ENCODE measurements around the gene PRKCE. TPM values are rescaled to one million over a fixed set of nuclear protein-coding genes. Genes with fewer than 3 reads are reported as not detected.

PRKCE gene
- total and polyA plus RNA-seq, 11 donors, result 4.1 to 22.3 (median 16.2) TPM

DNA sequence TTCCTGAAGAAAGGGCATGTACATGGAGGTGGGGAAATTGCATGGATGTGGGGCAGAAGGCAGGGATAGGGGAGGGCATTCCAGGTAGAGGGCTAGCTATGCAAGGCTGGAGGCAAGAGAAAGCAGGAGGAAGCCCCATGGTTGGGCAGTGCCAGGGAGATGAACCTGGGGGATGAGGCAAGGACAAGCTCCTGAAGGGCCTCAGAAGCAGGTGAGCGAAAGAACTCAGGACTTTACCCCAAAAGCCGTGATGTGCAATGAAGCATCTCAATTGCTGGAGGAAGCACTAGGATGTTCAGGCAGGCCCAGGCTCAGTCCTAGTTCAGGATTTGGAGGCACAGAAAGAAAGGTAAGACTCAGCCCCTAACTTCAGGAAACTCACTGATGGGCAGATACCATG is 528.7 kb downstream of the PRKCE start:
- H3K27ac ChIP-seq, result peak overlapping the region in 5 of 12 donors; percentile 70 to 83 (median 78)
- no peak overlapping the region for H3K4me3 ChIP-seq
- 98 to 100% (median 99%) methylated on average over 2 of the region's 2 CpGs for WGBS, 4 donors
- no peaks in the 10 kb centered on the region for H3K27me3 ChIP-seq
- TF ChIP-seq, protein P1, sequence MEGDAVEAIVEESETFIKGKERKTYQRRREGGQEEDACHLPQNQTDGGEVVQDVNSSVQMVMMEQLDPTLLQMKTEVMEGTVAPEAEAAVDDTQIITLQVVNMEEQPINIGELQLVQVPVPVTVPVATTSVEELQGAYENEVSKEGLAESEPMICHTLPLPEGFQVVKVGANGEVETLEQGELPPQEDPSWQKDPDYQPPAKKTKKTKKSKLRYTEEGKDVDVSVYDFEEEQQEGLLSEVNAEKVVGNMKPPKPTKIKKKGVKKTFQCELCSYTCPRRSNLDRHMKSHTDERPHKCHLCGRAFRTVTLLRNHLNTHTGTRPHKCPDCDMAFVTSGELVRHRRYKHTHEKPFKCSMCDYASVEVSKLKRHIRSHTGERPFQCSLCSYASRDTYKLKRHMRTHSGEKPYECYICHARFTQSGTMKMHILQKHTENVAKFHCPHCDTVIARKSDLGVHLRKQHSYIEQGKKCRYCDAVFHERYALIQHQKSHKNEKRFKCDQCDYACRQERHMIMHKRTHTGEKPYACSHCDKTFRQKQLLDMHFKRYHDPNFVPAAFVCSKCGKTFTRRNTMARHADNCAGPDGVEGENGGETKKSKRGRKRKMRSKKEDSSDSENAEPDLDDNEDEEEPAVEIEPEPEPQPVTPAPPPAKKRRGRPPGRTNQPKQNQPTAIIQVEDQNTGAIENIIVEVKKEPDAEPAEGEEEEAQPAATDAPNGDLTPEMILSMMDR (IDR thresholded peaks at IDR 0.05), result no peak
- TF ChIP-seq POLR2A (IDR thresholded peaks at IDR 0.05), result no peak
- ATAC-seq (no peak), DNase-seq (peak in 1 of 5 donors; percentile 12)
- intact Hi-C loops (cut with DNase I), result loop anchor here in 4 of 10 donors (5.0 to 10.0 kb wide), 5 partner anchors 55 to 115 kb away; partner anchors contain the start of gene EPAS1 (in 1 of the 4)
- H3K36me3 ChIP-seq, result peaks cover 0 to 7% (median 5%) of the 10 kb centered on the region in 9 donors
- peaks cover 0 to 22% (median 13%) of the 10 kb centered on the region in 12 donors for H3K4me1 ChIP-seq
- H3K9me3 ChIP-seq, result no peaks in the 10 kb centered on the region

DNA sequence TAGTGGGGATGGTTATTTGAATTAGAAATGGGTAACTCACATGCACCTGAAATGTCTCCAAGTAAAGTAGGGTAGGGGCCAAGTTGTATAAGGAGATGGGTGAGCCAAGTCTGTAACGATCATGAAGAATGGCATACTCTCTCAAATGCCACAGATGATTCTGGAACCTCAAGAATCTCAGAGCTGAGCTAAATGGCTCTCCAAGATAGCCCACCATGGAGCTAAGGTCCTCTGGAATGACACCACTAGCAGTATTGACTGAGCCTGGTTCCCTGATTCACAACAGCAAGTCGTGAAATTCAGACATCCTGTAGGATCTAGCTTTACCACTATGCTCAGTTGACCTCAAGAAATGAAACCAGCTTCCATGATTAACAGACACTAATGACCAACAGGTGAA is 529.8 kb downstream of the PRKCE start:
- ATAC-seq, result no peak
- no peaks in the 10 kb centered on the region for H3K27me3 ChIP-seq
- H3K9me3 ChIP-seq, result no peaks in the 10 kb centered on the region
- intact Hi-C loops (cut with DNase I), result loop anchor here in 4 of 10 donors (5.0 to 10.0 kb wide), 5 partner anchors 57 to 117 kb away; partner anchors contain the start of gene EPAS1 (in 1 of the 4)
- DNase-seq, result no peak
- TF ChIP-seq, protein P1 (IDR thresholded peaks at IDR 0.05), result no peak
- no peak for TF ChIP-seq POLR2A (IDR thresholded peaks at IDR 0.05)
- peak overlapping the region in 7 of 12 donors; percentile 20 to 77 (median 59) for H3K27ac ChIP-seq
- WGBS, 4 donors, result 90 to 100% (median 95%) methylated on average over 2 of the region's 2 CpGs
- H3K4me1 ChIP-seq, result peaks cover 0 to 18% (median 14%) of the 10 kb centered on the region in 12 donors
- no peak overlapping the region for H3K4me3 ChIP-seq
- H3K36me3 ChIP-seq, result peaks cover 0 to 14% (median 6%) of the 10 kb centered on the region in 9 donors

DNA sequence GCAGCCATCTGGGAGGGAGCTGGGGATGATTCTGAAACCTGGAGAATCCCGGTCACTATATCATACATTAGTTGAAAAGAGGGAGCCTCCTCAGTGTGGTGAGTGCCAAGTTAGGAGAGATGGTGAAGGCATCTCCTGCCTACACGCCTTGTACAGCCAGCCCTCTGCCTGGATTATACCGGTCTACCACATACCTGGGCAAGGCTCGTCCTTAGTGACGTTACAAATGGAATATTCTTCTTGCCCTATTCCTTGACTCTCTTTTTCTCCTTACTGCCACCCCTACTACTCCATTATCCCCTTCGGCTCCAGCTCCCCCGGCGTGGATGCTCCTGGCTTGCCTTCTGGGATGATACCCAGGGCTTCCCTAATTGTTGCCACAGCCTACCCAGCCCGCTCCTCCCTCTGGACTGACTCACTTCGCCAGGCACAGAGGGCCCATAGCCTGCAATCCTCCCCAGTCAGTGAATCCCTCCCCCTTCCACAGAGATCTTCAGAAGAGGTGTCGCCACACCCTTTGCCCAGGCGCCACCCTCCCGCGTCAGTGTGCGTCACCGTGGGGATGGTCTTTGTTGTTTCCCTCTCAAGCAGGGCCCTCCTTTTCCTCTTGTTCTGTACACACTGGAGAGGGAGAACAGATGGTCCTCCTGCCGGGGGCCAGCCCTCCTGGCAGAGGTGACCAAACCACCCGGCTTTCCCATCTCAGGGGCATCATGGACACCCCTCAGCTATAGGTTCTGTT is 530.5 kb downstream of the PRKCE start:
- H3K9me3 ChIP-seq, result no peaks in the 10 kb centered on the region
- H3K27ac ChIP-seq, result peak overlapping the region in 7 of 12 donors; percentile 20 to 77 (median 61)
- intact Hi-C loops (cut with DNase I), result loop anchor here in 4 of 10 donors (5.0 to 10.0 kb wide), 5 partner anchors 57 to 117 kb away; partner anchors contain the start of gene EPAS1 (in 1 of the 4)
- TF ChIP-seq, protein P1 (IDR thresholded peaks at IDR 0.05), result no peak
- peak in 1 of 2 donors; percentile 49 for TF ChIP-seq POLR2A (IDR thresholded peaks at IDR 0.05)
- WGBS, 4 donors, result 78 to 94% (median 91%) methylated on average over 18 of the region's 18 CpGs
- H3K4me3 ChIP-seq, result no peak overlapping the region
- peaks cover 0 to 22% (median 18%) of the 10 kb centered on the region in 12 donors for H3K4me1 ChIP-seq
- peak in 3 of 4 donors; percentile 28 to 67 (median 62) for ATAC-seq
- no peaks in the 10 kb centered on the region for H3K27me3 ChIP-seq
- DNase-seq, result peak in 3 of 5 donors; percentile 36 to 71 (median 50)
- H3K36me3 ChIP-seq, result peaks cover 0 to 14% (median 6%) of the 10 kb centered on the region in 9 donors

DNA sequence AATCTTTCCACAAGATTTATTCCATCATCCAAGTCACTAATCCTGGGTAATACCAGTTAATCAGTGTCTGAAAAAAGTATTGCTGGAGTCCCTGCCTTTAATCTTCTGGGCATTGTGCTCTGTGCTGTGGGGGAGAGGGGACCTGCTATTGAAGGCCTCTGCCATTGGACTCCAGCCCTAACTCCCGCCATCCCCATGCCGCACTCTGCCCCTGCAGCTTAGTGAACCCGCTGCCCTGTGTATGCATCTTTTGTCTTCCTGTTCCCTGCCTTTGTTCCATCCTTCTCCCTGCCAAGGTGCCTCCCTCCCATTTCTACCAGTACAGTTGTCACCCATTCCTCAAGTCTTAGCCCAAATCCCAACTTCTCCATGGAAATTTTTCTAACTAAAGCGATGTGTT is 532.0 kb downstream of the PRKCE start:
- Histone ChIP-seq H3K27ac (peak overlapping the region in 1 of 12 donors; percentile 66), H3K4me3 (no peak overlapping the region), H3K4me1 (peaks cover 0 to 35% (median 25%) of the 10 kb centered on the region in 12 donors), H3K9me3 (no peaks in the 10 kb centered on the region), H3K27me3 (no peaks in the 10 kb centered on the region), H3K36me3 (peaks cover 0 to 14% (median 6%) of the 10 kb centered on the region in 9 donors)
- WGBS, 4 donors, result 97 to 99% (median 98%) methylated on average over 4 of the region's 4 CpGs
- TF ChIP-seq POLR2A (IDR thresholded peaks at IDR 0.05), result no peak
- TF ChIP-seq, protein P1 (IDR thresholded peaks at IDR 0.05), result no peak
- intact Hi-C loops (cut with DNase I), result loop anchor here in 4 of 10 donors (5.0 to 10.0 kb wide), 5 partner anchors 59 to 119 kb away; partner anchors contain the start of gene EPAS1 (in 1 of the 4)
- DNase-seq (no peak), ATAC-seq (no peak)
